Neural cell (in vitro differentiated cells): ENCODE results near the gene ADAM23. TPM values are rescaled to one million over a fixed set of nuclear protein-coding genes. Genes with fewer than 3 reads are reported as not detected.

Experiments
- H2AFZ ChIP-seq: fragments of 200-600, 300-800 bp; sonication (generic), shearing (Covaris generic); 2 replicates; pipeline ENCODE4 v1.6.0; 2014; ENCODE audit warnings: low read depth, mild to moderate bottlenecking, antibody characterized with exemption, low read length, moderate library complexity
- H3F3A ChIP-seq: fragments of 200-600 bp; shearing (Covaris generic); 2 replicates; pipeline ENCODE4 v1.6.1; 2016; ENCODE audit warnings: mild to moderate bottlenecking, moderate library complexity, mixed read lengths, antibody characterized with exemption, low read length; ENCODE audit not compliant: insufficient read depth, poor library complexity, severe bottlenecking
- H3K27ac ChIP-seq: fragments of 200-600, 300-800 bp; sonication (generic), shearing (Covaris generic); 2 replicates; pipeline ENCODE4 v1.5.1; 2014; ENCODE audit warnings: mild to moderate bottlenecking, low read length, moderate library complexity
- H3K27me3 ChIP-seq: fragments of 300-800, 200-600 bp; sonication (generic), shearing (Covaris generic); 2 replicates; pipeline ENCODE4 v1.6.0; 2014; ENCODE audit warnings: mild to moderate bottlenecking, low read depth, low read length, moderate library complexity; ENCODE audit not compliant: insufficient read depth
- H3K36me3 ChIP-seq: fragments of 300-800, 200-600 bp; sonication (generic), shearing (Covaris generic); 2 replicates; pipeline ENCODE4 v1.5.1; 2014; ENCODE audit warnings: mild to moderate bottlenecking, antibody characterized with exemption, low read length, moderate library complexity; ENCODE audit not compliant: insufficient read depth
- H3K4me2 ChIP-seq: fragments of 300-800, 200-600 bp; sonication (generic), shearing (Covaris generic); 2 replicates; pipeline ENCODE4 v1.6.0; 2014; ENCODE audit warnings: mild to moderate bottlenecking, low read length
- H3K4me3 ChIP-seq: fragments of 300-800, 200-600 bp; sonication (generic), shearing (Covaris generic); 2 replicates; pipeline ENCODE4 v1.5.1; 2014; ENCODE audit warnings: mild to moderate bottlenecking, low read length, moderate library complexity
- H3K79me2 ChIP-seq: fragments of 200-600 bp; shearing (Covaris generic); replicated peaks from 2 replicates; pipeline ENCODE4 v1.6.0; 2014; ENCODE audit warnings: mild to moderate bottlenecking, low read length, moderate library complexity; ENCODE audit not compliant: insufficient read depth
- H3K9ac ChIP-seq: fragments of 300-800, 200-600 bp; sonication (generic), shearing (Covaris generic); 2 replicates; pipeline ENCODE4 v1.6.1; 2016; ENCODE audit warnings: mild to moderate bottlenecking, low read length, mixed read lengths
- H3K9me2 ChIP-seq: fragments of 200-600 bp; shearing (Covaris generic); 2 replicates; pipeline ENCODE4 v1.6.1; 2016; ENCODE audit warnings: mild to moderate bottlenecking, low read length, mixed read lengths; ENCODE audit not compliant: insufficient read depth
- H3K9me3 ChIP-seq: fragments of 200-600, 300-800 bp; sonication (generic), shearing (Covaris generic); 2 replicates; pipeline ENCODE4 v1.6.1; 2016; ENCODE audit warnings: mild to moderate bottlenecking, mixed run types, low read length, moderate library complexity, mixed read lengths
- H4K20me1 ChIP-seq: fragments of 200-600 bp; shearing (Covaris generic); 2 replicates; pipeline ENCODE4 v1.6.1; 2016; ENCODE audit warnings: mild to moderate bottlenecking, mixed run types; ENCODE audit not compliant: insufficient read depth
- EZH2 ChIP-seq: fragments of 200-600, 300-800 bp; shearing (Covaris generic), sonication (generic); IDR thresholded peaks from 2 replicates; pipeline ENCODE4 v1.6.1; 2014; ENCODE audit warnings: antibody characterized with exemption, low read length, borderline replicate concordance, mild to moderate bottlenecking; ENCODE audit not compliant: insufficient read depth, poor library complexity, severe bottlenecking
- POLR2AphosphoS5 ChIP-seq: IDR thresholded peaks from 2 replicates; pipeline ENCODE4 v1.6.1; 2012
- SMC3 ChIP-seq: fragments of 450-650 bp; conservative IDR thresholded peaks from 2 replicates; pipeline ENCODE4 v1.6.1; 2014; ENCODE audit warnings: antibody characterized with exemption, mild to moderate bottlenecking, moderate library complexity; ENCODE audit not compliant: poor library complexity
- polyA plus RNA-seq: library from polyadenylated mRNA; depleted of rRNA; stranded (reverse); fragments of >200 nt; gene quantifications from 2 replicates; pipeline ENCODE4 v1.2.3, GENCODE V29; 2014
- TF ChIP-seq, protein P1 (sequence below): fragments of 450-650 bp; IDR thresholded peaks from 2 replicates; pipeline ENCODE4 v1.5.1; 2014; ENCODE audit warnings: antibody characterized with exemption, mild to moderate bottlenecking, moderate library complexity; ENCODE audit not compliant: poor library complexity, severe bottlenecking
- TF ChIP-seq, protein P2 (sequence below): IDR thresholded peaks from 2 replicates; pipeline ENCODE4 v1.6.1; 2012; ENCODE audit warnings: borderline replicate concordance

ADAM23 gene
- polyA plus RNA-seq, 1 donor from 2014 or later: 75.2 TPM

DNA sequence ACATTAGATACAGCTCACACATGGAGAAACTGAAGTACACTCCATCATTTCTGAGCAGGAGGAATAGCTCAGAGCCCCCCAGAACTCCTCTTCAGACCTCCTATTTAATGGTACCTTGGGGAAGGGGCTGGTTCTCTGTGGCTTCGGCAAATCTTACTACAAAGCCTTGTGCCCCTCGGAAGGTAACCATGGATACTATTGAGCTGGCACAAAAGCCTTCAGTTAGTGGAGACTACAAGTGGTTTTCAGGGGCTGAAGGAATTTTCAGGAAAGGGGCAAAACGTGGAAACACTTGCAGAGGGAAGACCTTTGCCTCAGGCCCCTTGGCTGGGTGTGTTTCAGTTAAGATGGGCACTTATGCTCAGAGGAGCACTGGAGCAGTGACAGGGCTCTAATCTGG lies 197.9 kb downstream of the ADAM23 start:
- H3K9me3 ChIP-seq: no peaks in the 10 kb centered on the region
- no peak overlapping the region for H3K27ac ChIP-seq
- no peak overlapping the region for H3K4me3 ChIP-seq
- no peak overlapping the region for H2AFZ ChIP-seq
- no peaks in the 10 kb centered on the region for H3K9me2 ChIP-seq
- no peaks in the 10 kb centered on the region for H3F3A ChIP-seq
- H3K9ac ChIP-seq: no peak overlapping the region
- H3K27me3 ChIP-seq: peaks cover 46% of the 10 kb centered on the region
- H4K20me1 ChIP-seq: no peaks in the 10 kb centered on the region
- TF ChIP-seq SMC3 (no peak), POLR2AphosphoS5 (no peak)
- TF ChIP-seq, protein P1, sequence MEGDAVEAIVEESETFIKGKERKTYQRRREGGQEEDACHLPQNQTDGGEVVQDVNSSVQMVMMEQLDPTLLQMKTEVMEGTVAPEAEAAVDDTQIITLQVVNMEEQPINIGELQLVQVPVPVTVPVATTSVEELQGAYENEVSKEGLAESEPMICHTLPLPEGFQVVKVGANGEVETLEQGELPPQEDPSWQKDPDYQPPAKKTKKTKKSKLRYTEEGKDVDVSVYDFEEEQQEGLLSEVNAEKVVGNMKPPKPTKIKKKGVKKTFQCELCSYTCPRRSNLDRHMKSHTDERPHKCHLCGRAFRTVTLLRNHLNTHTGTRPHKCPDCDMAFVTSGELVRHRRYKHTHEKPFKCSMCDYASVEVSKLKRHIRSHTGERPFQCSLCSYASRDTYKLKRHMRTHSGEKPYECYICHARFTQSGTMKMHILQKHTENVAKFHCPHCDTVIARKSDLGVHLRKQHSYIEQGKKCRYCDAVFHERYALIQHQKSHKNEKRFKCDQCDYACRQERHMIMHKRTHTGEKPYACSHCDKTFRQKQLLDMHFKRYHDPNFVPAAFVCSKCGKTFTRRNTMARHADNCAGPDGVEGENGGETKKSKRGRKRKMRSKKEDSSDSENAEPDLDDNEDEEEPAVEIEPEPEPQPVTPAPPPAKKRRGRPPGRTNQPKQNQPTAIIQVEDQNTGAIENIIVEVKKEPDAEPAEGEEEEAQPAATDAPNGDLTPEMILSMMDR: no peak
- TF ChIP-seq, protein P2, sequence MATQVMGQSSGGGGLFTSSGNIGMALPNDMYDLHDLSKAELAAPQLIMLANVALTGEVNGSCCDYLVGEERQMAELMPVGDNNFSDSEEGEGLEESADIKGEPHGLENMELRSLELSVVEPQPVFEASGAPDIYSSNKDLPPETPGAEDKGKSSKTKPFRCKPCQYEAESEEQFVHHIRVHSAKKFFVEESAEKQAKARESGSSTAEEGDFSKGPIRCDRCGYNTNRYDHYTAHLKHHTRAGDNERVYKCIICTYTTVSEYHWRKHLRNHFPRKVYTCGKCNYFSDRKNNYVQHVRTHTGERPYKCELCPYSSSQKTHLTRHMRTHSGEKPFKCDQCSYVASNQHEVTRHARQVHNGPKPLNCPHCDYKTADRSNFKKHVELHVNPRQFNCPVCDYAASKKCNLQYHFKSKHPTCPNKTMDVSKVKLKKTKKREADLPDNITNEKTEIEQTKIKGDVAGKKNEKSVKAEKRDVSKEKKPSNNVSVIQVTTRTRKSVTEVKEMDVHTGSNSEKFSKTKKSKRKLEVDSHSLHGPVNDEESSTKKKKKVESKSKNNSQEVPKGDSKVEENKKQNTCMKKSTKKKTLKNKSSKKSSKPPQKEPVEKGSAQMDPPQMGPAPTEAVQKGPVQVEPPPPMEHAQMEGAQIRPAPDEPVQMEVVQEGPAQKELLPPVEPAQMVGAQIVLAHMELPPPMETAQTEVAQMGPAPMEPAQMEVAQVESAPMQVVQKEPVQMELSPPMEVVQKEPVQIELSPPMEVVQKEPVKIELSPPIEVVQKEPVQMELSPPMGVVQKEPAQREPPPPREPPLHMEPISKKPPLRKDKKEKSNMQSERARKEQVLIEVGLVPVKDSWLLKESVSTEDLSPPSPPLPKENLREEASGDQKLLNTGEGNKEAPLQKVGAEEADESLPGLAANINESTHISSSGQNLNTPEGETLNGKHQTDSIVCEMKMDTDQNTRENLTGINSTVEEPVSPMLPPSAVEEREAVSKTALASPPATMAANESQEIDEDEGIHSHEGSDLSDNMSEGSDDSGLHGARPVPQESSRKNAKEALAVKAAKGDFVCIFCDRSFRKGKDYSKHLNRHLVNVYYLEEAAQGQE: no peak
- no peak overlapping the region for H3K4me2 ChIP-seq
- H3K79me2 ChIP-seq: no peaks in the 10 kb centered on the region
- no peaks in the 10 kb centered on the region for H3K36me3 ChIP-seq

DNA sequence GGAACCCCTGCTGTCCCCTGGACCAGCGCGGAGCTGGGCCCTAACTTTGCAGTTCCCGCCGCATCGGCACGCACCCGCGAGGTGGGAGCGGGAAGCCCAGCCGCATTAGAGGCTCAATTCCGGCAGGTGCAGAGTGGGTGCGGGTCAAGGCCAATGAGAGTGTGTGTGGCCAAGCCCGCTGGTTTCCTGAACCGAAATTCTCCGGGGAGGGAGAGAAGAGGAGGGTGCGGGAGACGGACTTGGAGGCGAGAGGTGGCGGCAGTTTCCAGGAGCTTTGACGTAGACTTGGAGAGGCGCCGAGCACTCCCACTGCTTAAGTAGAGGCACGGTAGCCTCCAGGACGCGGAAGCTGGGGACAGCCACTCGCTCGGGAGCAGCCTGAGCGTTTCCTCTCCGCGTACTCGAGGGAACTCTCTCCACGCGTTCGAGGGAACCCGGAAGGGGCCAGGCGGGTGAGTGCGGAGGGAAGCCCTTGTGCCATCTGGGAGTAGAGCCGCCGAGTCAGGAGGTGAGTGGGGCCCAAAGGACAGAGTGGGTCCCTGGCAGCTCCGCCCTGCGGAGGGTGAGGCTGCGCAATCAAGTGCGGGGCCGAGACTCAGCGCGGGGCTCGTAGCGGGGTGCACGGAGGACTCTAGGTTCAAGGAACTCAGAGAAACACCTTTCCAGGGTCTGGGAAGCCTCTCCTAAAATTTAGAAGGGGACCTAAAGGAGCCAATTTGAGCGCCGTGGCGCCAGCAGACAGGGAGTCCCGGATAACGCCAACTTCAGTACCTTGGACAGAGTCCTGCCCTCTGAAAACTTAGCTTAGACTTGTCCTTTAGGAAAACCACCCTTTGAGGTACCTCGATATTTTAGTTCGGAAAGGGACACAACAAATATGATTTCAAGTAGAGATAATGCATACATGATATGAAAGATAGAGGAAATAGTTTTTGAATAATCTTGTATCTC lies 199.0 kb downstream of the ADAM23 start, which contains the start of gene FAM237A:
FAM237A (plus strand) TSS at position 413 of the 951 bp plus-strand sequence. CDS start 1,750 bp downstream, outside the sequence.
- peaks cover 46% of the 10 kb centered on the region for H3K27me3 ChIP-seq
- no peaks in the 10 kb centered on the region for H3K36me3 ChIP-seq
- peak within 1 kb of the TSS; percentile 38 for H3K4me2 ChIP-seq
- no peaks in the 10 kb centered on the region for H3K9me3 ChIP-seq
- no peak within 1 kb of the TSS for H3K27ac ChIP-seq
- no peak within 1 kb of the TSS for H3K9ac ChIP-seq
- H3K9me2 ChIP-seq: no peaks in the 10 kb centered on the region
- no peak within 1 kb of the TSS for H2AFZ ChIP-seq
- no peak for TF ChIP-seq EZH2
- TF ChIP-seq, protein P2: peak; percentile 81
- no peaks in the 10 kb centered on the region for H4K20me1 ChIP-seq
- no peaks in the 10 kb centered on the region for H3F3A ChIP-seq
- H3K79me2 ChIP-seq: no peaks in the 10 kb centered on the region
- peak within 1 kb of the TSS; percentile 64 for H3K4me3 ChIP-seq
